MM.1S (cell line): Measurements from ENCODE around the gene DNAJB4.

ENCODE experiments used
- EZH2phosphoT487 ChIP-seq: fragments of 300-600 bp; sonication (generic); IDR thresholded peaks from 2 replicates; pipeline ENCODE4 v1.6.1; 2018; ENCODE audit warnings: antibody characterized with exemption, low read length
- TF ChIP-seq, protein P1 (sequence below): fragments of 300-600 bp; sonication (generic); IDR thresholded peaks from 2 replicates; pipeline ENCODE4 v1.5.1; 2016; ENCODE audit warnings: antibody characterized with exemption, low read length, mixed read lengths

DNA sequence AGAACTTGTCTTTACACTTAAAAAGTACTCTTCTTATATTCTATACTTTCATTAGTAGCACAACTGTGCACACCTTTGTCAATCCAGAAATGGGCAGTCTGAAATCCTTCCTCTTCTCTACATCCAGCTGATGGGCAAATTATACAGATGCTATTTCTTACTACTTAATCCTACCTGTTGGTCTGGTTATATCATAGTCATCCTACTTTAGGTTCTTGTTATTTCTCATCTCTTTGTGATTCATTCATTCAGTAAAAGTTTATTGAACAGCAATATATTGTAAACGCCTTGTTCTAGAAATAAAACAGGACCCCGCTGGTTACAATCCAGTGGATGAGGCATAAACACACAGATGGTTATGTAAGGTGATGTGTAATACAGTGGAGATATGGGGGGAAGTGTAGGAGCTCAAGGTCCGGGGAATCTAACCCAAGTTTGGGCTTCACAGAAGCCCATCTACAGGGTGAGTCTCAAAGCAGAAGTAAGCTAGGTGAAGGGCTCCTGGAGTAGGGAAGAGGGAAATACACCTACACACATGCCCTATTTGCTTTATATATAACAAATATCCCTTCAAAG lies 14.0 kb upstream of the DNAJB4 start:
- TF ChIP-seq, protein P1, sequence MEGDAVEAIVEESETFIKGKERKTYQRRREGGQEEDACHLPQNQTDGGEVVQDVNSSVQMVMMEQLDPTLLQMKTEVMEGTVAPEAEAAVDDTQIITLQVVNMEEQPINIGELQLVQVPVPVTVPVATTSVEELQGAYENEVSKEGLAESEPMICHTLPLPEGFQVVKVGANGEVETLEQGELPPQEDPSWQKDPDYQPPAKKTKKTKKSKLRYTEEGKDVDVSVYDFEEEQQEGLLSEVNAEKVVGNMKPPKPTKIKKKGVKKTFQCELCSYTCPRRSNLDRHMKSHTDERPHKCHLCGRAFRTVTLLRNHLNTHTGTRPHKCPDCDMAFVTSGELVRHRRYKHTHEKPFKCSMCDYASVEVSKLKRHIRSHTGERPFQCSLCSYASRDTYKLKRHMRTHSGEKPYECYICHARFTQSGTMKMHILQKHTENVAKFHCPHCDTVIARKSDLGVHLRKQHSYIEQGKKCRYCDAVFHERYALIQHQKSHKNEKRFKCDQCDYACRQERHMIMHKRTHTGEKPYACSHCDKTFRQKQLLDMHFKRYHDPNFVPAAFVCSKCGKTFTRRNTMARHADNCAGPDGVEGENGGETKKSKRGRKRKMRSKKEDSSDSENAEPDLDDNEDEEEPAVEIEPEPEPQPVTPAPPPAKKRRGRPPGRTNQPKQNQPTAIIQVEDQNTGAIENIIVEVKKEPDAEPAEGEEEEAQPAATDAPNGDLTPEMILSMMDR = no peak
- no peak for TF ChIP-seq EZH2phosphoT487
